ENCODE measurements around the gene SMARCE1. TPM values are rescaled to one million over a fixed set of nuclear protein-coding genes. Genes with fewer than 3 reads are reported as not detected.

Gene SMARCE1
- total and polyA plus RNA-seq, 2 of the 4 experiments (the other 2 are of a cell fraction) = 66.2 to 119 TPM

DNA sequence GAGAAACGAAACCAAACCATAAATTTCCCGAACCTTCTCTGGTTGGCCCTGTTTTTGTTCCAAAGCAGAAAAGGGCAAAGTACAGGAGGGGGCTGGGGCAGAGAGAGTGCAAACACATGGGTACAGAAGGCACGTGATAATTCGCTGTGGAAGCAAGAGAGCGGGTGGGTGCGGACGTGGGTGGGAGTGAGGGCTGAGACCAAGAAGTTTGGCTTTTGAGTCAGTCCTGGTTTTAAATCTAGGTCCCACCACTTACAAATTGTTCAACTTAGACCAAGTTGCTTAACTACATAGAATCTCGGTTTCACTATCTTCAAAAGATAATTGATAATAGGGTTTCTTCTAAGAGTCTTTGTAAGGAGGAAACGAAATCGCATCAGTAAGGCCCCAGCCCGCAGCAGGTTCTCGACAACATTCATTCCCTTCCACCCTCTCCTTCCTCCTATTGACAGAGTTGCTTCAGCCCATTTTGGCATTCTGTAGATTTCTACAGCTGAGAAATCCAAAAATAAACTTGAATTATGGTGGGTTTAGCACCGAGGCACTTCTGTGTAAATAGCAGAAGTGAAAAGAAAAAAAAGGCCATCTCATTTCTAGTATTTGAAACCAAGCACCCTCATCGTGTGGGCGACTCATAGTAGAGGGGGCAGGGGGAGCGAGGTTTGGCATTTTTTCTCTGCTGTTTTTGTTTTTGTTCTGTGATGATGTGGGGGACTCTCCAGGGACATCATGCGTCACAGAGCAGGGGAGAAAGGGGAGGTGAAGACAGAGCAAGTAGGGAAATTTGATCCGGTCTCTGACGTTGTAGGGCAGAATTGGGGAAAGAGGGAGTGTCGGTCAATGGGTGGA, 48.8 kb downstream of the SMARCE1 start:
- in situ Hi-C loops (cut with MboI; ENCODE audit: low sequenced_read_pairs) = no loop called here
- no peak overlapping the region for H2BK15ac ChIP-seq (ENCODE audit: low read depth, low read length)
- no peak overlapping the region for H3K23ac ChIP-seq (ENCODE audit: low read depth, low read length)
- no peak overlapping the region; the same call in 1 of the 2 replicates for H3K4me2 ChIP-seq (ENCODE audit: low read depth, low read length)
- intact Hi-C loops (cut with micrococcal nuclease) = no loop called here
- ChIA-PET CTCF (interaction anchor here (0.8 kb wide), 1 partner anchor 31 kb away, joined by 3 read pairs; no protein-coding TSS in a partner anchor), POLR2A (ENCODE audit: unreplicated experiment) (no interaction called here)
- H4K8ac ChIP-seq (ENCODE audit: low read depth in 2 of 2, low read length in 2 of 2) = no peak overlapping the region
- BruUV-seq (replicated peaks) = no TSS peak
- no peak overlapping the region for H3K9ac ChIP-seq (ENCODE audit: low read depth, low read length)
- ATAC-seq (ENCODE audit: low read depth) (peak; percentile 46), DNase-seq (peak; percentile 37)
- no peak overlapping the region for H4K5ac ChIP-seq (ENCODE audit: low read depth, low read length)
- no peak overlapping the region for H3K27ac ChIP-seq (ENCODE audit: insufficient read depth, low read length)
- WGBS, 2 experiments (ENCODE audit: extremely low coverage in 2 of 2, insufficient read length in 1 of 2) = 50% methylated on average over 1 of the region's 20 CpGs; no CpG with 5 or more reads in 1 of the 2 experiments
- no peaks in the 10 kb centered on the region for H4K20me1 ChIP-seq (ENCODE audit: insufficient read depth, low read length)
- TF ChIP-seq BHLHE40 (IDR thresholded peaks at IDR 0.05; ENCODE audit: low read depth, low read length) (no peak), SMC3 (IDR thresholded peaks at IDR 0.05; ENCODE audit: low read depth, low read length) (no peak), MAZ (IDR thresholded peaks at IDR 0.05; ENCODE audit: borderline replicate concordance, low read depth, low read length) (no peak), MAFK (IDR thresholded peaks at IDR 0.05; ENCODE audit: low read depth, low read length) (no peak), NFE2L2 (IDR thresholded peaks at IDR 0.05; ENCODE audit: low read depth, low read length) (no peak), RFX5 (IDR thresholded peaks at IDR 0.05; ENCODE audit: low read depth, low read length) (no peak), RAD21 (IDR thresholded peaks at IDR 0.05; ENCODE audit: low read length) (no peak), CEBPB (IDR thresholded peaks at IDR 0.05; ENCODE audit: low read depth, low read length) (no peak)
- peaks cover 11% of the 10 kb centered on the region for H3K27me3 ChIP-seq (ENCODE audit: control insufficient read depth, insufficient read depth, low read length)
- no peak overlapping the region for H3K18ac ChIP-seq (ENCODE audit: low read depth, low read length)
- H2BK5ac ChIP-seq (ENCODE audit: low read depth, low read length, poor library complexity, severe bottlenecking) = no peak overlapping the region
- H2BK120ac ChIP-seq (ENCODE audit: low read depth, low read length) = no peak overlapping the region
- peak overlapping the region; percentile 37 for H2AFZ ChIP-seq (replicated peaks; ENCODE audit: low read length, poor library complexity)
- no peak overlapping the region for H2BK20ac ChIP-seq (ENCODE audit: low read depth, low read length)
- H4K91ac ChIP-seq (ENCODE audit: insufficient read depth, low read depth, low read length) = no peak overlapping the region
- no peaks in the 10 kb centered on the region for H3K79me1 ChIP-seq (ENCODE audit: low read depth in 1 of 2, low read length in 2 of 2)
- H3K4me3 ChIP-seq (ENCODE audit: insufficient read depth, low read depth, low read length) = no peak overlapping the region
- no peaks in the 10 kb centered on the region for H3K9me3 ChIP-seq (ENCODE audit: control insufficient read depth, insufficient read depth, low read length)
- dilution Hi-C loops (cut with HindIII; ENCODE audit: low sequenced_read_pairs, unreplicated experiment) = no loop called here
- no peak overlapping the region for H3K14ac ChIP-seq (replicated peaks; ENCODE audit: low read depth, low read length)
- H2AK9ac ChIP-seq (replicated peaks; ENCODE audit: low read depth, low read length, poor library complexity) = no peak overlapping the region
- H3K56ac ChIP-seq (ENCODE audit: extremely low read depth, insufficient read depth, low read length) = no peak overlapping the region
- H3K36me3 ChIP-seq (ENCODE audit: control insufficient read depth, insufficient read depth, low read length) = no peaks in the 10 kb centered on the region
- H2AK5ac ChIP-seq (ENCODE audit: low read depth, low read length) = no peak overlapping the region
- H3K9me1 ChIP-seq (ENCODE audit: insufficient read depth, low read length) = no peaks in the 10 kb centered on the region
- no peaks in the 10 kb centered on the region for H3K4me1 ChIP-seq (ENCODE audit: control insufficient read depth, insufficient read depth, low read length)
- no peak overlapping the region for H3K4ac ChIP-seq (ENCODE audit: low read depth, low read length)

Data from IMR-90 (cell line).